Measurements from ENCODE around the gene ABLIM1. TPM values are rescaled to one million over a fixed set of nuclear protein-coding genes. Genes with fewer than 3 reads are reported as not detected.
"Not testable (repeated sequence)": the region's sequence is repeated elsewhere in the genome, so short reads cannot be mapped to it uniquely, and the experiment has no call there.

The ABLIM1 gene
- polyA plus RNA-seq (2013, experiment 1 of 2; ENCODE audit: insufficient read length) = 23.8 TPM
- 26.2 TPM for polyA plus RNA-seq (2013, experiment 2 of 2; ENCODE audit: insufficient read length)

DNA sequence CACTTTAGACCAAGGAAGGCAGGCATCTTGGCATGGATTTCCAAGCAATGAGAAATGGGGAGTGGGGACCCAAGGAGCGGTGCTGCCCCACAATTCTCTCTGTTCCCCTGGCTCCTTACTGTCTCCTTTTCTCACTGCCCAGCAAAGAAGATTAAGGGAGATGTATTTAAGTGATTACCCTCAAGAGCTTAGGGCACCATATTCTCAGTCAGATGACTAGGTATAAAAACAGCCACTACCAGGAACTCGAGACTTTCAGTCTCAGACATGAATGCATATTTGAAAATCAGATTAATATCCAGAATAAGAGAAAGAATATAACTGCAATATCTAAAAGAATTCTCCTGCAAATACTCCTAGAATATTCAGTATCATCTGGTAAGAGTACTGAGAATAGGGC is at the start of gene ABLIM1:
TSS of gene ABLIM1 (minus strand) at position 101 of the 400 bp plus-strand sequence. CDS start at position 26, 75 bp downstream.
- DNase-seq = no peak

DNA sequence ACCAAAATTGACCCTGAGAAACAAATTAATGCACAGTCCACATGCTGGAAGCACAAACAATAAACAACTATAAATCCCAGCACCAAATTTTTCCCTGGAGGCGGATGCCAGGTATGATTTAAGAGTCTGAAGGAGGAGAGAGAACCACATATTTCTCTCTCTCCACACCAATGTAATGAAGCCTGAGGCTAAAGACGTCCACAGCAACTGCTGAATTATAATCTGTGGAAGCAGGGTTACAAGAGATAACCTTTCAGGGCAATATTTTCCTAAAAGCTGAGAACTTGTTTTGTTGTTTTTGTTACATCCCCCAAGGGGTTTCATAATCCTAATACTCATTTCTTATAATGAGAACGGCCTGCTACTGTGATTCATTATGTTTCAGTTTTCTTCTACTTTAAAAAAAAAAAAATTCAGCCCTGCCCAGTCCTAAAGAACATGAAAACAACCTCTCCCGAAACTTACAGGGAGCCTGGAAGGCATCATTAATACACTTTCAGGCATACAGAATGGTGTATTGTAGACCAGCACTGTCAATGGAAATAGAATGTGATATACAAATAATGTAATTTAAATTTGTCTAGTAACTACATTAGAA is 48.5 kb upstream of the ABLIM1 start:
- peak; percentile 10 for DNase-seq

DNA sequence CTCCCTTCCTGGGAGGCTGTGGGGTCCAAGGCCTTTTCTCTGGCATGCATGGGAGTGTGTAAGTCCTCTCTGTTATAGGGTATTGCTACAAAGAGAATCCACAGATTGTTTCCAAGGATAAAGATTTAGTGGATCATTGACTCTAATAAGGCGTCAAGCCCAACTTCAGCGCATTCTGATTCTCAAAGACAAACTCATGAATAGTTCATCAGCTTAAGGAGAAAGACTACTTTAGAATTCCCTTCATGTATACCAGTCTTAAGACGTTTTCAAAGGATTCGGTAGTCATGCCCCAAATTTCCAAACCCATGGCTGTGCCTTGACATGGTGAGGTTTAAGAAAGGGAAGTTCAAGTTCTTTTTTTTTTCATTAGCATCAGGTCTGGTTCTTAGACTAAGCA is 46.6 kb upstream of the ABLIM1 start:
- DNase-seq = no peak

- DNase-seq = peak; percentile 48
Observed at GRCh38 chr10:114703377-114704107, 45.5 kb upstream of the ABLIM1 start.

- peak; percentile 69 for DNase-seq
Observed at GRCh38 chr10:114698271-114699061, 40.4 kb upstream of the ABLIM1 start.

DNA sequence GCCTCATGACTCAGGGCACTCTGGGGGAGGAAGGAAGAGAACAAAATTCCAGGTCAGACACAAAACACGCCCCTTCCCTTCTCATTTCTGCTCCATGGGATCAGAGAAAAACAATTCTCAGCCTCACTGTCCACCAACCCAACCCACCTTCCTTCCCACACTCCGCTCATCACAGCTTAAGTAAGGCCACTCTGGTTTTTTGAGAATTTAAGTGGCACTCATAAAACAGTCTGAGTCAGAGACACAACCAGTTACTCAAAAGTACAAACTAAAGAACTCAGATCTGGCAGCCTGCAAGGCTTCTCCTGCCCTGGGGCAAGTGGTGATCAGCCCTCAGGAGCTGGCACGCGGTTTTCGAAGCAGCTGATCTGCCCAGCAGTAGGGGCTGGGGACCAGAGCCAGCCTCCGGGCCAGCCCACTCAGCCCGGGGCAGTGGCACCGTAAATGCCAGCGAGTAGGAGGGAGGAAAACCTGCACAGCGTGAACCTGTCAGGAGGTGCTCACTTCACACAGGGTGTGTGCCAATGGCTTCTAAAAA is 39.1 kb upstream of the ABLIM1 start:
- DNase-seq = no peak

GRCh38 chr10:114696301-114696700 is 38.2 kb upstream of the ABLIM1 start:
- DNase-seq = not testable (repeated sequence)

DNA sequence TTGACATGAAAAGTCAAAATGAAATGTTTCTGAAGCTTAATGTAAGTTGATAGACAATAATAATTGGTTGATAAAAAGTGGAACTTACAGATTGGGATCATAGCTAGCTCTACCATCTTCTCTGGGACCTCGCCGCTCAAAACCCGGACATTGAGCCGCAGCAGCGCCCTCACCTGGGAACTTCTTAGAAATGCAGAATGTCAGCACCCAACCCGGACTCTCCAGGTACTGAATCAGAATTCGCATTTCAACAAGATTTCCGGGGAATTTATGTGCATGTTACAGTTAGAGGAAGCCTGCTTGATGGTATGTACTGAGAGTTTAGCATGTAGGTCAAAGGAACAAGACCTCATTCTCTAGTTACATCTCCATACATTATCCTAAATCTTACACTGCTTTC is 36.7 kb upstream of the ABLIM1 start:
- DNase-seq = no peak

DNA sequence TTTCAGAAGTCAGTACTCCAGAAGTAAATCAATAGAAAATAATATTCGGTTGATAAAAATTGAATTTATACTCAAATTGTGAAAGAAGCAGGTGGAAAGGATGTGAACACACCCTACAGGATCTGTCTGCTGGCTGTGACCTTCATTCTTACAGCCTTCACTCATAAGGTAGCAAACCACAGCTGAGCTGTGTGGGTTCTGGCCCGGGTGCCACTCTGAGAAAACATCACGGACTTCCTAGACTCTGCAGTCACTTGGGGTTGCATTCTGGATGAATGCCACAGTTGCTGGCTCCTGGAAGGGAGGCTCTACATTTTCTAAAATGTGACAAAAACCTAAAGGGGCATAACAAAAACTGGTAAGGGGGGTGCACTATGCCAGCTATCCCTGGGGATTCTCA is 36.0 kb upstream of the ABLIM1 start:
- DNase-seq = no peak

- DNase-seq = peak; percentile 76
Observed at GRCh38 chr10:114691442-114691941, 33.4 kb upstream of the ABLIM1 start.

DNA sequence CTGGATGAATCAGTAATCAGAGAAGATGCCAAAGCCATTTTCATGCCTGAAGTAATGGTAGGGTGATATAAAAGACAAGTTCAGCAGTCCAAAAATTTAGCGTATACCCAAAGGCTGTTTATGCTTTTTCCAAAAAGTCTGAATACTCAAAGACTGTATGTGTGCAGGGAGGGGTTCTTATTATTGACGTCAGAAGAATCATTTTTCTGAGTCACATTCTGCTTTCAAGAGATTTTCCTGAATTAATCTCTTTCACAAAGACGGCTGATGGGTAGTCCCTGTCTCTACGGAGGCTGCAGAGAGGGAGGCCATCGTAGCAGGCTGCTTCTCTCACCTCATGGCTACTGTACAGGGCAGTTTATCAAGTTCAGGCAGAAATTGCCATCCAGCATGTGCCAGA is 30.7 kb upstream of the ABLIM1 start:
- DNase-seq = no peak

- DNase-seq = no peak
Observed at GRCh38 chr10:114687459-114687858, 29.4 kb upstream of the ABLIM1 start.

- no peak for DNase-seq
Observed at GRCh38 chr10:114686013-114686412, 27.9 kb upstream of the ABLIM1 start.

DNA sequence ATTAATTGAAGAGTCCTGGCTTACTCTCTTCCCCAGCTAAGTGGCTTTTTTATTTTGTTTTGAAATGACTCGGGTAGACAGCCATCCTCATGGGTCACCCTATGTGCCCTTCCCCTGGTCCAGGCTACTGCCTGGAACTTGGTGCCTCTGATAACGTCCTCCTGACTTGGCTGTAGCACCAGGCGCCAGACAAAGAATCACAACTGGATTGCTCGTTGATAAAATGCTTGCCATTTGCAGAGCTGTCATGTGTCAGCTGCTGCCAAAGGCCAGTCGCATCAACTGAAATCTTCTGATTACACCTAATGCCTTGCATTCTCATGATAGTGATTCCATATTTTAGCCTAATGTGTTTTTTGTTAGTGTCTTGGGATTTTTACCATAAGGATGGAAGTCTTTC is 27.4 kb upstream of the ABLIM1 start:
- no peak for DNase-seq

DNA sequence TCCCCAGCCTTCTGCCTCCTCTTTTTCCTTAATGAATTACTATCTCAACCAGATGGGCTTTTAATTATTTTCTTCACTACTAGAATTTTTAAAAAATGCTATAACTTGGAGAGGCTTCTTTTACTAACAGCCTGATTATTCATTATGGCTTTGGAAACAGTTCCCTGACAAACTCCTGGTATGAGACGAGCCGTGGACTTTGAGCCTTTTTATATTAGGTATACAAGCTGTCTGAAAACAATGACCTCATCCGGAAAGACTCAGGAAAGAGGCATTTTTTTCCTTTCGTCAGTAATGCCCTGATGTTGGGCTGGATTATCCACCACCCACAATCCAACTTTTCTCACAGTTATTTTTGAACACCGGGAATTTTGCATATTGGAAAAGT is 26.7 kb upstream of the ABLIM1 start:
- DNase-seq = peak; percentile 81

- DNase-seq = peak; percentile 58
Observed at GRCh38 chr10:114684084-114684821, 26.2 kb upstream of the ABLIM1 start.

DNA sequence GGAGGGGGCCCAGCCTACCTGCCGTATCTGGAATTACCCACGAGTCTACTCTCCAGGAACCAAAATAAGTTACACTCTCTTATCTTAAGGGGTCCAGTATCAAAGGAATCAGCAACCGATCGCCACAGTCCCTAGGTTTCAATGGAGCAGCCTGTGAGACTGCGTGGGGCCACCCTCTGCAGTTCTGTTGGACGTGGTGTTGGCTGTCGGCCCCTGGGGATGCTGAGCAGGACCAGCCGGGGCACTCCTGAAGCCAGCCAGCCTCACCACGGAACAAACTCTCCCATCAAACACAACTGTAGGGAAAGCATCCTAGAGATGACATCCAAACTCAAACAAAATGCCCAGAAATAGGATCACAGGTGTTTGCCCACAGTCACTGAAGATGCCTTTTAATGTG is 25.5 kb upstream of the ABLIM1 start:
- DNase-seq = no peak

GRCh38 chr10:114683162-114683561 is 25.1 kb upstream of the ABLIM1 start:
- DNase-seq = no peak

- no peak for DNase-seq
Observed at GRCh38 chr10:114682532-114682931, 24.5 kb upstream of the ABLIM1 start.

DNA sequence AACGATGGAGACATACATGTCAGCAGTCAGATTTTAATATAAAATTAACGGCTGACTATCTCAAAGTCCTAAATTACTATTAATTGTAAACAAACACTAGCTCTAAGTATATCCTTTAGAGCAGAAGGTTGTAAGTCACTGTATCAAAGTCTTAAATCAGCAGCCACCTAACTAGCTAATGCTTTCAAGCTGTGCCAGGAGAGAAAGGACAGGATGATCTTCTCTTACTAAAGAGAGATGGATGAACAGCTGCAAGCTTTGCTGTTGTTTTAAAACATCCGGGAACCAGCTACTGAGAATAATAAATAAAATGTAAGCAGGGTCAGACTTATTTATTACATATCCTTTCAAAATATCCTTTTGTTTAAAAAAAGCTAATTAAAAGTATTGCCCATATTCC is 24.0 kb upstream of the ABLIM1 start:
- DNase-seq = no peak

GRCh38 chr10:114681542-114681941 is 23.5 kb upstream of the ABLIM1 start:
- DNase-seq = no peak

- DNase-seq = no peak
Observed at GRCh38 chr10:114680543-114681117, 22.6 kb upstream of the ABLIM1 start.
